ENCODE data around the gene NUDT8.

The NUDT8 gene

DNA sequence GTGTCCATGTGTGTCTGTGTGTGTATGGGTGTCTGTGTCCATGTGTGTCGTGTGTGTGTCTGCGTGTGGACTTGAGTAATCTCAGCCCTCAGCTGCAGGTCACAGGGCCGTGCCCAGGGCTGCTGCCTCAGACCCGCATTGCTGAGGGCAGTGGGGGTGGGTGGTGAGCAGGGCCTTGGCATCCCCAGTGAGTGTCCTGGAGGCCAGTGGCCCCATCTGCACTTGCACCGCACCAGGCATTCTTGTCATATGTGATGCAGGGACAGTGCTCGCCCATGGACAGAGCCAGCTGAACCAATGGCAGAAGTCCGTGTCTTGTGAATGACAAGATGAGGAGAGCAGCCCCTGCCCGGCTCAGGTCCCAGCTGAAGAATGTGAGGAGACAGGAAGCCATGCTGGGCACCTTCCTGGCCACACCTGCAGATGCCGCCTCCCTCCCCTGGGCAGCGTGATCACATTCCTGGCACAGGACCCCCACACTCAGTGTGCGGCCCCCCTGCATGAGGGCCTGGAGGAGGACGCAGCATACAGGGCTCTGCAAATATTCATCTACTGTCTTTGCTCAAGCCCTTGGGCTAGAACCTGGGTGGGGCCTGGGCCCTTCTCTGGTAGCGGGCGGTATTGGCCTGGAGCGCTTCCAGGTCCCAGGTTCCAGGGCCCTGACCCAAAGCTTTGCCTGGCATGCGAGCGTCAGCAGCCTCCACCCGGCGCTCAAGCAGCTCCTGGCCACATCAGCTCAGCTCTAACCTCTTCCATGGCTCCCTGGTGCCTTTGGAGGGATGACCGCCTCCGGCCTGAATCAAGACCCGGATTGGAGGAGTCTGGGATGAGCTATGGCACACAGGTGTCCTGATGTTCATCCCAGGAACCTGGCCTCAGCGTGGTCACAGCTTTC lies 40.8 kb upstream of the NUDT8 start:
- ChIA-PET POLR2A (no interaction called here), CTCF (no interaction called here)
- no peak for DNase-seq (ENCODE audit: extremely low spot score)
- TF ChIP-seq CTBP1 (IDR thresholded peaks at IDR 0.05; ENCODE audit: borderline replicate concordance), result no peak

DNA sequence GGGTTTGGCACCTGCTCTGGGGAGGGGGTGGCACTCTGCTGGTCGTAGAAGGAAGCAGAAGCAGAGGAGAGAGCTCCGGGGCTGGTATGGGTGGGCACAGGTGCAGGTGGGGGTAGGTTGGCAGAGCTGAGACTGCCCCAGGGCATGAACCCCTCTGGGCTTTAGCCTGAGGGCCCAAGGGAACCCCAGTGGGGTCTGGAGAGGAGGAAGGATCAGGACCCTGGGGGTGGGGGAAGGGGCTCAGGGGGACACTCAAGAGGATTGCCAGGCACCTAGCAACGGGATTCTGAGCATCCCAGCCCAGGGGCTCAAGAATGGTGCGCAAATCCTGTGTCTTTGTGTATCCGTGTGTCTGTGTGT lies 38.4 kb upstream of the NUDT8 start:
- POLR2A ChIA-PET, result no interaction called here
- CTCF ChIA-PET, result interaction anchor here (0.8 kb wide), 1 partner anchor 9 kb away, joined by 3 read pairs; no protein-coding TSS in a partner anchor

GRCh38 chr11:67667490-67668191 lies 37.9 kb upstream of the NUDT8 start:
- no peak for TF ChIP-seq ELF4 (IDR thresholded peaks at IDR 0.05)
- TF ChIP-seq HDGF (IDR thresholded peaks at IDR 0.05; ENCODE audit: borderline replicate concordance), result no peak
- no peak for TF ChIP-seq CTBP1 (IDR thresholded peaks at IDR 0.05; ENCODE audit: borderline replicate concordance)
- TF ChIP-seq ZNF384 (IDR thresholded peaks at IDR 0.05), result no peak
- TF ChIP-seq L3MBTL2 (conservative IDR thresholded peaks at IDR 0.05), result no peak
- no peak for TF ChIP-seq NFRKB (IDR thresholded peaks at IDR 0.05)
- TF ChIP-seq FOXA1 (IDR thresholded peaks at IDR 0.05), result no peak
- TF ChIP-seq ARNT (IDR thresholded peaks at IDR 0.05), result no peak
- TF ChIP-seq LEF1 (IDR thresholded peaks at IDR 0.05; ENCODE audit: borderline replicate concordance), result no peak
- no peak for TF ChIP-seq FOXM1 (IDR thresholded peaks at IDR 0.05; ENCODE audit: borderline replicate concordance)
- TF ChIP-seq FOXK2 (IDR thresholded peaks at IDR 0.05), result no peak
- TF ChIP-seq SUZ12 (IDR thresholded peaks at IDR 0.05), result no peak
- TF ChIP-seq TARDBP (IDR thresholded peaks at IDR 0.05), result no peak
- no peak for TF ChIP-seq BHLHE40 (IDR thresholded peaks at IDR 0.05; ENCODE audit: borderline replicate concordance)
- ChIA-PET CTCF (interaction anchor here (0.8 kb wide), 1 partner anchor 8 kb away, joined by 3 read pairs; no protein-coding TSS in a partner anchor), POLR2A (no interaction called here)
- no peak for DNase-seq (ENCODE audit: extremely low spot score)

More for the DNA sequence above, 38.4 kb upstream of the NUDT8 start:
- TF ChIP-seq SP1 (IDR thresholded peaks at IDR 0.05) (no peak), SUZ12 (IDR thresholded peaks at IDR 0.05) (no peak), L3MBTL2 (conservative IDR thresholded peaks at IDR 0.05) (no peak), HDGF (IDR thresholded peaks at IDR 0.05; ENCODE audit: borderline replicate concordance) (no peak), FOXM1 (IDR thresholded peaks at IDR 0.05; ENCODE audit: borderline replicate concordance) (no peak)
- DNase-seq (ENCODE audit: extremely low spot score), result no peak

GRCh38 chr11:67666676-67667489 lies 37.1 kb upstream of the NUDT8 start:
- CTCF ChIA-PET, result no interaction called here
- no peak for DNase-seq (ENCODE audit: extremely low spot score)
- POLR2A ChIA-PET, result no interaction called here
- TF ChIP-seq ARNT (IDR thresholded peaks at IDR 0.05) (no peak), ELF4 (IDR thresholded peaks at IDR 0.05) (no peak), SP1 (IDR thresholded peaks at IDR 0.05) (no peak), PKNOX1 (IDR thresholded peaks at IDR 0.05) (no peak)

- POLR2A ChIA-PET, result no interaction called here
- no peak for DNase-seq (ENCODE audit: extremely low spot score)
- TF ChIP-seq CTBP1 (IDR thresholded peaks at IDR 0.05; ENCODE audit: borderline replicate concordance) (no peak), PKNOX1 (IDR thresholded peaks at IDR 0.05) (no peak), FOXK2 (IDR thresholded peaks at IDR 0.05) (no peak), TARDBP (IDR thresholded peaks at IDR 0.05) (no peak), SP1 (IDR thresholded peaks at IDR 0.05) (no peak), ELF4 (IDR thresholded peaks at IDR 0.05) (no peak), ZNF384 (IDR thresholded peaks at IDR 0.05) (no peak), ARNT (IDR thresholded peaks at IDR 0.05) (no peak), HDGF (IDR thresholded peaks at IDR 0.05; ENCODE audit: borderline replicate concordance) (no peak), L3MBTL2 (conservative IDR thresholded peaks at IDR 0.05) (no peak)
- CTCF ChIA-PET, result no interaction called here
Observed at GRCh38 chr11:67666303-67666645, 36.5 kb upstream of the NUDT8 start.

DNA sequence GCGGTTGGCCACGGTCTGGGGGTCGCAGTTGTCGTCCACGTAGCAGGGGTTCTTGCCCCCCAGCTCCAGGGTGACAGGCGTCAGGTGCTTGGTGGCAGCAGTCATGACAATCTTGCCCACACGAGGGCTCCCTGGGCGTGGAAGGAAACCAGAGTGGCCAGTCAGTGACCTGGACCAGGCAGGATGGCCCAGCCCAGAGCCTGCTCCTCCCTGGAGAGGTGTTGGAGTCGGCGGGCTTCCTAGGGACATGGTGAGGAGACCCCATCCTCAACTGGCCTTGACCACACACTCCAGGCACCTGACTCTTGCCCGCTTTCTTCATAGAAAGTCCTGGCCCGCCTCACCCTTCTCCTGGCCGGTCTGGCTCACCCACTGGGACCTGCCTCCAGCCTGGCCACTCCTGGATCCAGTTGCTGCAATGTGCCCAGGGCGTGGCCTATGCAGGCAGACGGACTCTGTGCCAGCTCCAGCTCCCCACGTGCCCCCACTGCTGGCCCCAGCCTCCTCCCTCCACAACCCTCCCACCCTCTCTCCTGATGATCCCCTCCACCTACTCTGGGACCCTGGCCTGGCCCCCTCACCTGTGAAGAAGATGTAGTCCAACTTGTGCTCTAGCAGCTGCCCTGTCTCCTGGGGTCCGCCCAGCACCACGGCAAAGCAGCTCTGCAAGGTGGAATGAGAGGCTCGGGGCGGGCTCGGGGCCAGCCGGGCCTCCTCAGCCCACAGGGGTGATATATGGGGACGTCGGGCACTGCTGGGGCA lies 36.0 kb upstream of the NUDT8 start:
- TF ChIP-seq ZNF384 (IDR thresholded peaks at IDR 0.05), result no peak
- TF ChIP-seq SP1 (IDR thresholded peaks at IDR 0.05), result no peak
- TF ChIP-seq FOXM1 (IDR thresholded peaks at IDR 0.05; ENCODE audit: borderline replicate concordance), result no peak
- no peak for TF ChIP-seq NFRKB (IDR thresholded peaks at IDR 0.05)
- no peak for TF ChIP-seq FOXA1 (IDR thresholded peaks at IDR 0.05)
- no peak for TF ChIP-seq ARNT (IDR thresholded peaks at IDR 0.05)
- TF ChIP-seq FOXK2 (IDR thresholded peaks at IDR 0.05), result no peak
- no peak for TF ChIP-seq LEF1 (IDR thresholded peaks at IDR 0.05; ENCODE audit: borderline replicate concordance)
- no peak for TF ChIP-seq SUZ12 (IDR thresholded peaks at IDR 0.05)
- no peak for TF ChIP-seq TARDBP (IDR thresholded peaks at IDR 0.05)
- no peak for DNase-seq (ENCODE audit: extremely low spot score)
- POLR2A ChIA-PET, result no interaction called here
- CTCF ChIA-PET, result interaction anchor here (1.6 kb wide), 1 partner anchor 36 kb away, joined by 6 read pairs; the partner anchor contains the start of gene NUDT8
